H1 (cell line): ENCODE results near the gene CCDC178. TPM values are rescaled to one million over a fixed set of nuclear protein-coding genes. Genes with fewer than 3 reads are reported as not detected.

Source experiments
- CTCF ChIA-PET: fragments of 300-600 bp; sonication (Branson Sonifier 250); formaldehyde crosslinking; loops from one replicate; lab custom pipeline; 2021; ENCODE audit not compliant: partially characterized antibody; lab: Charles Lee
- POLR2A ChIA-PET: fragments of 300-600 bp; sonication (Branson Sonifier 250); formaldehyde crosslinking; loops from one replicate; lab custom pipeline; 2021; ENCODE audit warnings: inconsistent platforms; ENCODE audit not compliant: partially characterized antibody; lab: Charles Lee
- DNase-seq, 2 experiments: peaks; one replicate each; pipeline versions ENCODE4 v3.0.0 to v3.0.0-alpha.2; 2010 to 2022; ENCODE audit warnings: low spot score in 2 of 2, low read depth in 1 of 2, mixed read lengths in 1 of 2
- FAIRE-seq: peaks from 2 replicates; lab custom pipeline; 2011; peaks lifted over from hg19 to GRCh38; lab: Jason Lieb, UNC
- H2AFZ ChIP-seq: 2 replicates; pipeline ENCODE4 v1.8.1; 2012; ENCODE audit warnings: low read length, inconsistent platforms
- H2AK5ac ChIP-seq: 2 replicates; pipeline ENCODE4 v1.6.1; 2013; ENCODE audit warnings: low read depth, low read length
- H2BK120ac ChIP-seq: replicated peaks from 2 replicates; pipeline ENCODE3; 2013; ENCODE audit warnings: low read depth, low read length, inconsistent platforms
- H2BK12ac ChIP-seq: 2 replicates; pipeline ENCODE4 v1.6.1; 2013; ENCODE audit warnings: low read depth, low read length
- H2BK15ac ChIP-seq: 2 replicates; pipeline ENCODE4 v1.6.1; 2013; ENCODE audit warnings: low read length
- H2BK20ac ChIP-seq: 2 replicates; pipeline ENCODE4 v1.6.1; 2013; ENCODE audit warnings: low read length
- H2BK5ac ChIP-seq: 2 replicates; pipeline ENCODE4 v1.6.1; 2013; ENCODE audit warnings: low read depth, low read length
- H3K14ac ChIP-seq: 2 replicates; pipeline ENCODE4 v1.6.1; 2013; ENCODE audit warnings: inconsistent platforms; ENCODE audit not compliant: insufficient read length
- H3K18ac ChIP-seq: 2 replicates; pipeline ENCODE4 v1.6.1; 2013; ENCODE audit warnings: low read length; ENCODE audit errors: extremely low read depth
- H3K23ac ChIP-seq: 2 replicates; pipeline ENCODE4 v1.6.1; 2013; ENCODE audit warnings: inconsistent platforms; ENCODE audit not compliant: insufficient read length
- H3K23me2 ChIP-seq: 2 replicates; pipeline ENCODE4 v1.6.1; 2013; ENCODE audit warnings: low read depth, low read length
- H3K27ac ChIP-seq: 2 replicates; pipeline ENCODE4 v1.6.1; 2011; ENCODE audit warnings: low read depth, low read length, inconsistent platforms
- H3K27me3 ChIP-seq, 4 experiments: replicated peaks in 1 of 4; 1 replicate in 1 of 4; 2 replicates in 3 of 4; pipeline versions ENCODE4 v1.6.1 to v1.8.1; 2011 to 2013; ENCODE audit warnings: low read length in 3 of 4, mild to moderate bottlenecking in 3 of 4, inconsistent platforms in 2 of 4, mixed read lengths in 2 of 4, moderate library complexity in 1 of 4; ENCODE audit not compliant: control insufficient read depth in 3 of 4, insufficient read depth in 3 of 4; ENCODE audit errors: extremely low read depth in 1 of 4
- H3K36me3 ChIP-seq, 4 experiments: 2 replicates each; pipeline versions ENCODE4 v1.6.1 to v1.8.1; 2011 to 2013; ENCODE audit warnings: mild to moderate bottlenecking in 4 of 4, low read length in 3 of 4, moderate library complexity in 2 of 4, control low read depth in 1 of 4, inconsistent platforms in 1 of 4; ENCODE audit not compliant: insufficient read depth in 4 of 4, control insufficient read depth in 2 of 4
- H3K4ac ChIP-seq: replicated peaks from 2 replicates; pipeline ENCODE3; 2013; ENCODE audit warnings: low read length, low read depth, mixed read lengths, inconsistent platforms; ENCODE audit not compliant: insufficient read length
- H3K4me1 ChIP-seq, 4 experiments: replicated peaks in 1 of 4; 1 replicate in 1 of 4; 2 replicates in 3 of 4; pipeline versions ENCODE4 v1.6.1 to v1.8.1; 2011 to 2013; ENCODE audit warnings: low read length in 3 of 4, inconsistent platforms in 2 of 4, mixed read lengths in 1 of 4; ENCODE audit not compliant: insufficient read depth in 4 of 4, control insufficient read depth in 3 of 4
- H3K4me2 ChIP-seq, 2 experiments: 2 replicates each; pipeline versions ENCODE4 v1.6.1 to v1.8.1; 2011 to 2013; ENCODE audit warnings: low read depth in 2 of 2, low read length in 2 of 2, control low read depth in 1 of 2, inconsistent platforms in 1 of 2, mild to moderate bottlenecking in 1 of 2; ENCODE audit not compliant: insufficient read depth in 1 of 2
- H3K4me3 ChIP-seq, 4 experiments: fragments of 200-600, 300-600 bp in 1 of 4; sonication (generic), shearing (Covaris generic), sonication (Bioruptor Twin) in 1 of 4; 2 replicates each; pipeline versions ENCODE4 v1.5.1 to v1.8.1; 2011 to 2016; ENCODE audit warnings: low read length in 4 of 4, low read depth in 3 of 4, control low read depth in 2 of 4, inconsistent platforms in 2 of 4, mild to moderate bottlenecking in 2 of 4, mixed read lengths in 1 of 4, moderate library complexity in 1 of 4; ENCODE audit not compliant: insufficient read depth in 2 of 4; ENCODE audit errors: extremely low read depth in 1 of 4
- H3K56ac ChIP-seq: replicated peaks from 2 replicates; pipeline ENCODE3; 2013; ENCODE audit warnings: low read depth, mild to moderate bottlenecking, mixed read lengths, low read length, inconsistent platforms; ENCODE audit not compliant: insufficient read length
- H3K79me1 ChIP-seq: 2 replicates; pipeline ENCODE4 v1.6.1; 2013; ENCODE audit warnings: low read depth, low read length, control low read depth
- H3K79me2 ChIP-seq, 2 experiments: 2 replicates each; pipeline versions ENCODE4 v1.6.1 to v1.8.1; 2012 to 2013; ENCODE audit warnings: low read length in 2 of 2, mild to moderate bottlenecking in 2 of 2, inconsistent platforms in 1 of 2; ENCODE audit not compliant: insufficient read depth in 2 of 2, control insufficient read depth in 1 of 2
- H3K9ac ChIP-seq, 4 experiments: replicated peaks in 1 of 4; 1 replicate in 1 of 4; 2 replicates in 3 of 4; pipeline versions ENCODE4 v1.6.1 to v1.8.1; 2011 to 2013; ENCODE audit warnings: low read depth in 3 of 4, low read length in 3 of 4, control low read depth in 2 of 4, mild to moderate bottlenecking in 2 of 4, moderate library complexity in 2 of 4, inconsistent platforms in 1 of 4; ENCODE audit errors: extremely low read depth in 1 of 4
- H3K9me3 ChIP-seq, 2 experiments: 2 replicates each; pipeline versions ENCODE4 v1.6.1 to v1.8.1; 2012 to 2013; ENCODE audit warnings: mild to moderate bottlenecking in 2 of 2, moderate library complexity in 2 of 2, control low read depth in 1 of 2, inconsistent platforms in 1 of 2, low read depth in 1 of 2, low read length in 1 of 2, mixed read lengths in 1 of 2; ENCODE audit not compliant: insufficient read depth in 2 of 2
- H4K20me1 ChIP-seq, 2 experiments: replicated peaks in 1 of 2; 2 replicates each; pipeline versions ENCODE3 to v1.8.1; 2011 to 2013; ENCODE audit warnings: inconsistent platforms in 2 of 2, low read length in 2 of 2, mild to moderate bottlenecking in 1 of 2; ENCODE audit not compliant: insufficient read depth in 2 of 2, control insufficient read depth in 1 of 2
- H4K5ac ChIP-seq: 2 replicates; pipeline ENCODE4 v1.6.1; 2013; ENCODE audit warnings: low read length, low read depth, mixed read lengths, inconsistent platforms; ENCODE audit not compliant: insufficient read length
- H4K8ac ChIP-seq: 2 replicates; pipeline ENCODE4 v1.8.0; 2013; ENCODE audit warnings: mild to moderate bottlenecking, moderate library complexity, low read length, inconsistent platforms; ENCODE audit not compliant: insufficient read depth; ENCODE audit errors: extremely low read depth
- H4K91ac ChIP-seq: replicated peaks from 2 replicates; pipeline ENCODE3; 2013; ENCODE audit warnings: low read length, mixed read lengths, inconsistent platforms; ENCODE audit not compliant: insufficient read length
- BCL11A ChIP-seq, 2 experiments: IDR thresholded peaks; one replicate each; pipeline ENCODE4 v1.6.1; 2011; ENCODE audit warnings: low read depth in 2 of 2, low read length in 2 of 2, mild to moderate bottlenecking in 2 of 2
- CBX5 ChIP-seq: fragments of 300-800, 300-1000 bp; sonication (generic); IDR thresholded peaks from 2 replicates; pipeline ENCODE4 v1.7.1; 2016; ENCODE audit warnings: antibody characterized with exemption, low read length, low read depth
- CEBPB ChIP-seq: IDR thresholded peaks from 2 replicates; pipeline ENCODE4 v1.6.1; 2012; ENCODE audit warnings: low read depth, low read length
- CREB1 ChIP-seq: IDR thresholded peaks from 2 replicates; pipeline ENCODE4 v1.6.1; 2012; ENCODE audit warnings: inconsistent platforms
- EZH2 ChIP-seq: fragments of 200-600 bp; sonication (generic); IDR thresholded peaks from 2 replicates; pipeline ENCODE4 v1.7.1; 2012; ENCODE audit warnings: low read depth, mild to moderate bottlenecking, moderate library complexity, low read length, inconsistent platforms; ENCODE audit not compliant: severe bottlenecking
- FOSL1 ChIP-seq: IDR thresholded peaks from 2 replicates; pipeline ENCODE4 v1.6.1; 2011; ENCODE audit warnings: mild to moderate bottlenecking, low read depth, low read length, moderate library complexity; ENCODE audit not compliant: insufficient read depth
- HDAC6 ChIP-seq: IDR thresholded peaks from one replicate; pipeline ENCODE4 v1.7.1; 2012; ENCODE audit warnings: low read depth, mild to moderate bottlenecking, inconsistent platforms, low read length, moderate library complexity
- JUND ChIP-seq: IDR thresholded peaks from 2 replicates; pipeline ENCODE4 v1.6.1; 2011; ENCODE audit warnings: mild to moderate bottlenecking, improper control_type of control experiment, low read length
- KDM4A ChIP-seq: IDR thresholded peaks from one replicate; pipeline ENCODE4 v1.7.1; 2012; ENCODE audit warnings: low read depth, mild to moderate bottlenecking, moderate library complexity, low read length, inconsistent platforms; ENCODE audit not compliant: severe bottlenecking
- MAFK ChIP-seq: IDR thresholded peaks from 2 replicates; pipeline ENCODE4 v1.6.1; 2012; ENCODE audit warnings: low read depth, mild to moderate bottlenecking, improper control_type of control experiment, low read length
- NANOG ChIP-seq: IDR thresholded peaks from 2 replicates; pipeline ENCODE4 v1.6.1; 2011; ENCODE audit warnings: low read length, low read depth, mild to moderate bottlenecking, inconsistent platforms; ENCODE audit not compliant: insufficient read depth, poor library complexity, severe bottlenecking
- PHF8 ChIP-seq: fragments of 200-600 bp; sonication (generic); conservative IDR thresholded peaks from 2 replicates; pipeline ENCODE4 v1.7.1; 2012; ENCODE audit warnings: low read depth, mild to moderate bottlenecking, inconsistent platforms, low read length, moderate library complexity
- SIRT6 ChIP-seq: IDR thresholded peaks from one replicate; pipeline ENCODE4 v1.7.1; 2012; ENCODE audit warnings: low read length, inconsistent platforms
- SP4 ChIP-seq: IDR thresholded peaks from 2 replicates; pipeline ENCODE4 v1.6.1; 2012; ENCODE audit warnings: low read length, inconsistent platforms
- WGBS, 2 experiments: shearing (Covaris generic) in 1 of 2; methylation state at CpG; one replicate each; pipeline versions ENCODE4 v1.1.6 to v1.1.7; 2013 to 2015; ENCODE audit warnings: low lambda C conversion rate in 2 of 2, mixed read lengths in 2 of 2, inconsistent platforms in 1 of 2, low coverage in 1 of 2, missing lambda C conversion rate in 1 of 2; ENCODE audit not compliant: insufficient replicate concordance in 2 of 2, insufficient coverage in 1 of 2, insufficient read length in 1 of 2; ENCODE audit errors: extremely low coverage in 1 of 2, missing lambda C conversion rate in 1 of 2; 5-methylcytosine and 5-hydroxymethylcytosine counted together
- polyA plus RNA-seq, 7 experiments: library from polyadenylated mRNA; depleted of rRNA in 3 of 7; stranded (reverse) in 5 of 7; unstranded in 2 of 7; fragments of >200 nt in 5 of 7; fragments of 200-250 nt in 2 of 7; gene quantifications; 1 replicate in 5 of 7; 2 replicates in 1 of 7; 4 replicates in 1 of 7; pipeline versions ENCODE4 v1.2.1 to v1.2.3, GENCODE V29; 2011 to 2013; ENCODE audit warnings: missing spikeins in 2 of 7, mixed read lengths in 2 of 7
- total RNA-seq: library from RNA; stranded (reverse); fragmentation: NEBNext Ultra II Directional; extraction: Animal tissue kit (Norgen Biotek cat#: 25700); gene quantifications from 2 replicates; pipeline ENCODE4 v1.2.1, GENCODE V29; 2021
- TF ChIP-seq, protein P1 (sequence below): IDR thresholded peaks from 2 replicates; pipeline ENCODE4 v1.6.1; 2011; ENCODE audit warnings: low read depth, mild to moderate bottlenecking, low read length; ENCODE audit not compliant: insufficient read depth

The CCDC178 gene
- total and polyA plus RNA-seq, 2 of the 8 experiments (the other 6 are each of a cell fraction or from before 2014, with no cell fraction given) = not detected

DNA sequence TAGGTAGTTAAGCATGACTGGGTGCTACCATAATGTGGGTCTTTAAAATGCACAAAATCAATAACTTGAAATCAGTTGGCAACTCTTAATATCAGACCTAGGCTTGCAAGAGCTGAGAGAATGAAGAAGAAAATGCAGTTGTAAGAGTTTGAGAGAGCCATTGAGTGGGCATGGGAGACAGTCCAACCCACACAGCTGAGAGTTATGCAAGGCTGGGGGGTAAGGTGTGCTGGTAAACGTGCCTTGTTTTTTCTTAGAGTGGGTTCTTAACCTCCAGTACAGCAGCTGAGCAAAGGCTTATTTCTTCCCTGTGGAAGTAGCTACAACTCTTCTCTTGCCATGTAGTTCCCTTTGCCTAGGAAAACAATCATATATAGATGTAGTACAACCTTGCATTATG lies 20.2 kb upstream of the CCDC178 start:
- 75% methylated on average over 1 of the region's 1 CpG; no CpG with 5 or more reads in 1 of the 2 experiments for WGBS, 2 experiments
- Histone ChIP-seq H3K56ac (no peak overlapping the region), H3K9ac (no peak overlapping the region), H3K79me2 (no peaks in the 10 kb centered on the region), H3K27ac (no peak overlapping the region), H3K36me3 (no peaks in the 10 kb centered on the region), H2AFZ (no peak overlapping the region), H3K23me2 (no peaks in the 10 kb centered on the region), H2BK20ac (no peak overlapping the region), H4K5ac (no peak overlapping the region), H3K4me2 (no peak overlapping the region), H4K91ac (no peak overlapping the region), H3K9me3 (no peaks in the 10 kb centered on the region), H3K18ac (no peak overlapping the region), H3K79me1 (no peaks in the 10 kb centered on the region), H3K4me1 (no peaks in the 10 kb centered on the region), H4K8ac (no peak overlapping the region), H3K4ac (no peak overlapping the region), H2AK5ac (no peak overlapping the region), H2BK5ac (no peak overlapping the region), H2BK12ac (no peak overlapping the region), H3K14ac (no peak overlapping the region), H4K20me1 (no peaks in the 10 kb centered on the region), H3K4me3 (no peak overlapping the region), H2BK15ac (no peak overlapping the region), H3K27me3 (no peaks in the 10 kb centered on the region), H2BK120ac (no peak overlapping the region), H3K23ac (no peak overlapping the region)
- FAIRE-seq (no peak), DNase-seq (no peak)
- ChIA-PET CTCF (no interaction called here), POLR2A (no interaction called here)
- TF ChIP-seq CEBPB = no peak
- TF ChIP-seq PHF8 = no peak
- no peak for TF ChIP-seq SIRT6
- TF ChIP-seq, protein P1, sequence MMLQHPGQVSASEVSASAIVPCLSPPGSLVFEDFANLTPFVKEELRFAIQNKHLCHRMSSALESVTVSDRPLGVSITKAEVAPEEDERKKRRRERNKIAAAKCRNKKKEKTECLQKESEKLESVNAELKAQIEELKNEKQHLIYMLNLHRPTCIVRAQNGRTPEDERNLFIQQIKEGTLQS = no peak
- no peak for TF ChIP-seq KDM4A
- no peak for TF ChIP-seq CREB1
- no peak for TF ChIP-seq BCL11A (IDR thresholded peaks at IDR 0.05; ENCODE audit: low read depth in 2 of 2, low read length in 2 of 2)
- TF ChIP-seq JUND = no peak
- TF ChIP-seq CBX5 = no peak
- TF ChIP-seq FOSL1 = no peak
- TF ChIP-seq HDAC6 = no peak
- TF ChIP-seq EZH2 = no peak
- TF ChIP-seq SP4 = no peak
- TF ChIP-seq NANOG = no peak
- TF ChIP-seq MAFK = no peak
